GM12865 (cell line): ENCODE data around the gene KMT2B.
"Not testable (repeated sequence)": the region's sequence is repeated elsewhere in the genome, so short reads cannot be mapped to it uniquely, and the experiment has no call there.

Experiments used
- DNase-seq: peaks from one replicate; pipeline ENCODE4 v3.0.0; 2010; ENCODE audit warnings: low read depth
- H3K4me3 ChIP-seq: 2 replicates; pipeline ENCODE4 v1.5.1; 2011; ENCODE audit warnings: mild to moderate bottlenecking, low read depth, low read length, control low read depth
- TF ChIP-seq, protein P1 (sequence below): IDR thresholded peaks from 2 replicates; pipeline ENCODE4 v1.5.1; 2011; ENCODE audit warnings: low read length, control low read depth, low read depth, inconsistent platforms; ENCODE audit not compliant: insufficient read depth; ENCODE audit errors: missing control alignments

KMT2B gene

DNA sequence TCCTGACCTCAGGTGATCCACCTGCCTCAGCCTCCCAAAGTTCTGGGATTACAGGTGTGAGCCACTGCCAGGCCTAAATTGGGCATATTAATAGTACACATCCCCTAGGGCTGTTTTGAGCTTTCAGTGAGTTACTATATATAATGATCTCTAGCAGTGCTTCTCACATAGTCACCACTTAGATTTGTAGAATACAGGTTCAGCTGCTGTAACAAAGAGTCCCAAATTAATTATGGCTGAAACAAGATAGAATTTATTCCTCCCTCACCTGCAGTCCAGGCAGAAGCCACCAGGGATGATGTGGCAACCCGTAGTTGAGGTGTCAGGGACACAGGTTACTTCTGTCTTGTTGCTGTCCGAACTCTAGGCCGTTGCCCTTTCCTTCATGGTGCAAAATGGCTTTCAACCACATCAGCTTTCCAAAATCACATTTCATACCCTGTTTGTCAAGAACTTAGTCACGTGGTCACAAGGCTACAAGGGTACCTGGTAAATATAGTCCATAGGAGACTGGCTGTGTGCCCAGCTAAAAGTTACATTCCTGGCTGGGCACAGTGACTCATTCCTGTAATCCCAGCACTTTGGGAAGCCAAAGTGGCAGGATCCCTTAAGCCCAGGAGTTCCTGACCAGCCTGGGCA lies 43.0 kb downstream of the KMT2B start:
- no peak for DNase-seq
- H3K4me3 ChIP-seq = no peak overlapping the region
- TF ChIP-seq, protein P1, sequence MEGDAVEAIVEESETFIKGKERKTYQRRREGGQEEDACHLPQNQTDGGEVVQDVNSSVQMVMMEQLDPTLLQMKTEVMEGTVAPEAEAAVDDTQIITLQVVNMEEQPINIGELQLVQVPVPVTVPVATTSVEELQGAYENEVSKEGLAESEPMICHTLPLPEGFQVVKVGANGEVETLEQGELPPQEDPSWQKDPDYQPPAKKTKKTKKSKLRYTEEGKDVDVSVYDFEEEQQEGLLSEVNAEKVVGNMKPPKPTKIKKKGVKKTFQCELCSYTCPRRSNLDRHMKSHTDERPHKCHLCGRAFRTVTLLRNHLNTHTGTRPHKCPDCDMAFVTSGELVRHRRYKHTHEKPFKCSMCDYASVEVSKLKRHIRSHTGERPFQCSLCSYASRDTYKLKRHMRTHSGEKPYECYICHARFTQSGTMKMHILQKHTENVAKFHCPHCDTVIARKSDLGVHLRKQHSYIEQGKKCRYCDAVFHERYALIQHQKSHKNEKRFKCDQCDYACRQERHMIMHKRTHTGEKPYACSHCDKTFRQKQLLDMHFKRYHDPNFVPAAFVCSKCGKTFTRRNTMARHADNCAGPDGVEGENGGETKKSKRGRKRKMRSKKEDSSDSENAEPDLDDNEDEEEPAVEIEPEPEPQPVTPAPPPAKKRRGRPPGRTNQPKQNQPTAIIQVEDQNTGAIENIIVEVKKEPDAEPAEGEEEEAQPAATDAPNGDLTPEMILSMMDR = no peak

DNA sequence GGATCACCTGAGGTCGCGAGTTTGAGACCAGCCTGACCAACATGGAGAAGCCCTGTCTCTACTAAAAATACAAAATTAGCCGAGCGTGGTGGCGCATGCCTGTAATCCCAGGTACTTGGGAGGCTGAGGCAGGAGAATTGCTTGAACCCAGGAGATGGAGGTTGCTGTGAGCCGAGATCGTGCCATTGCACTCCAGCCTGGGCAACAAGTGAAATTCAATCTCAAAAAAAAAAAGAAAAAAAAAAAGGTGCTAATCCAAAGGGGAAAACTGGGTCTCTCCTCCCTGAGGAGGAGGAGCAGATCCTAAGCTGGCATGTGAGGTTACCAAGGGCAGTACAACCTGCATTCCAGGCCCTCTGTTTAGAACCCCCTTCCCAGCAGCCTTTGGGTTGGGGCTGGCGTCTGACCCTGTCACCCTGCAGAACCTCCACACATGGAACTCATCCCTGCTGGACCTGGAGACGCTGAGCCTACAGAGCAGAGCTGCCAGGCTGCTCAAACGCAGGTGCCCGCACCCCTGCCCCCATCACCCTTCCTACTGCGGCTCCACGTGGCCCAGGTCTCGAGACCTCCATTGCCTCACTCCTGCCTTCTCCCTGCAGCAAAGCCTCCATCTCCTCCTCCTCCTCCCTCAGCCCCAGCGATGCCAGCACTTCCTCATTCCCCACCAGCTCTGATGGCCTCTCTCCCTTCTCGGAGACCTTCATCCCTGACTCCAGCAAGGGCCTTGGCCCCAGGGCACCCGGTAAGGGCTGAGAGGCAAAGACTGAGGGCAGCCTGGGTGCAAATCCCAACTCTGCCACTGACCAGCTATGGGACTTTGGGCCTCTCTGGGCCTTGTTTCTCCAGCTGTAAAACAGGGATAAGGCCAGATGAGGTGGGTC lies 46.9 kb downstream of the KMT2B start:
- H3K4me3 ChIP-seq = no peak overlapping the region
- no peak for DNase-seq
- TF ChIP-seq, protein P1 = no peak

DNA sequence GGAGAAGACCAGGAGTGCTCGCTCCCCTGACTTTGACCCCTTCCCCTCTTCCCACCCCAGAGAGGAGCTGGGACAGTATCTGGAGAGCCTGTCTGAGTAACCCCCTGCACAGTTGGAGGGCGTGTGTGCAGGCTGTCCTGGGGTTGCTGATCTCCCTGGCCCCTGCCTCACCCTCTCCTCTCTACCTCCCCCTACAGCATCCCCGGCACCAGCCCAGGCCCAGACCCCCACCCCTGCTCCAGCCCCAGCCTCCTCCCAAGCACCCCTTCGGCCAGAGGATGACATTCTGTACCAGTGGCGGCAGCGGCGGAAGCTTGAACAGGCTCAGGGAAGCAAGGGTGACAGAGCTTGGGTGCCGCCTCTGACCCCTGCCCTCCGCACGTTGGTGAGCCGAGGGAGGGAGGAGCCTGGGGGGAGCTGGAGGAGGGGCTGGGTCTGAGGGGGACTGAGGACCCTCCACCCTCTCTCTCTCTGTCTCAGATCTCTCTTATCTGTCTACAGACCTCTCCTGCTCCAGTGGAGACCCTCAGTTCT lies 48.8 kb downstream of the KMT2B start:
- no peak overlapping the region for H3K4me3 ChIP-seq
- TF ChIP-seq, protein P1 = no peak
- no peak for DNase-seq

DNA sequence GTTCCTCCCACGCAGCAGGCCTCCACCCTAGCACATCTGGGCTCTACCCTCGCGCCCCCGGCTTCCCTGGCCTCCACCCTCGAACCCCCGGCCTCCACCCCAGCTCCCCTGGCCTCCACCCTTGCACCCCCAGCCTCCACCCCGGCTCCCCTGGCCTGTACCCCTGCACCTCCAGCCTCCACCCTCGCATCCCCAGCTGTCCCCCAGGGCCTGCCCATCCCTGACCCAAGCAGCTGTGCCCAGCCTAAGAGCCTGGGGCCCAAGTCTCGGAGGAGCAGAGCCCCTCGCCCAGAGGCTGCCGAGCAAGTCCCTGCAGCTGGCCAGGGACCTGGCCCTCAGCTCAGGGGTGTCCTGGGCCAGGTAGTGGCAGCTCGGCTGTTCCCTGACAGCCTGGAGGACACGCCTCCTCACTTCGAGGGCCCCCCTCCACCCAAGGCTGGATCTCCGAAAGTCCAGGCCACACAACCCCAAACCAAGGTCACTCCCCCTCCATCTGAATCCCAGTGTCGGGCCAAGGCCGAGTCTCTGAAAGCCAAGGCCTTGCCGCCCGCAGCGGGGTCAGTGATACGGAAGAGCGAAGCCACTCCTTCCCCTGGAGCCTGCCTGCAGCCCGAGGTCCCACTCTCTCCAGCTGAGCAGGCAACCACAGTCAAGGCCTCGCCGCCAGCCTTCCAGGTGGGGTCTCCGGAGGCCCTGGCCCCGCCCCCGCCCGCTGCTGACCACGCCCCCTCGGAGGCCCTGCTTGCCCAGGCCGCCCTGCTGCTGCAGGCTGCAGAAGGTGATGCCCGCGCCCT lies 49.7 kb downstream of the KMT2B start:
- TF ChIP-seq, protein P1 = no peak
- DNase-seq = no peak
- no peak overlapping the region for H3K4me3 ChIP-seq

DNA sequence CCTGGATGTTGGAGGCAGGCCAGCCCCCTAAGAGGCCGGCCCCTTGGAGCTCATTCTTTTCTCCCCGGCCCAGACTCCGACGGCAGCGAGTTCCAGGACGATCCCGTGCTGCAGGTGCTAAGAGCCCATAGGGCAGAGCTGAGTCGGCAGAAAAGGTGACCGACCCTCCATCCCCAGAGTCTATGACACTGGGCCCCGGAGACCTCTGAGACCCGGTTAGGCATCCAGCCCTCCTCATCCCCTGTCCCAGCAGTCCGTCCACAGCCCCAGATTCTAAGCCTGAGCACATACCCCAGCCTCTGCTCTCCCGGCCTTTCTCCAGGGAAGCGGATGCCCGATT lies 50.2 kb downstream of the KMT2B start:
- DNase-seq = no peak
- no peak overlapping the region for H3K4me3 ChIP-seq
- TF ChIP-seq, protein P1 = no peak

DNA sequence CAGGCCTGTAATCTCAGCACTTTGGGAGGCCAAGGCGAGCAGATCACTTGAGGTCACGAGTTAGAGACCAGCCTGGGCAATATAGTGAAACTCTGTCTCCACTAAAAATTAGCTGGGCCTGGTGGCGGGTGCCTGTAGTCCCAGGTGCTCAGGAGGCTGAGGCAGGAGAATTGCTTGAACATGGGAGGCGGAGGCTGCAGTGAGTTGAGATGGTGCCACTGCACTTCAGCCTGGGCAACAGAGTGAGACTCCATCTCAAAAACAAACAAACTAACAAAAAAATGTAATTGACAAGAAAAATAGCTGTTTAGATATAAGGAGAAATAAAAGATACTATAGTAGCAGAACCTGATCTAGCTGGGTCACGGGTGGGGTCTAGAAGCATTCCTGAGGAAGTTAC lies 54.6 kb downstream of the KMT2B start:
- DNase-seq, H3K4me3 ChIP-seq: not testable (repeated sequence)
